Measurements from ENCODE around the gene BCLAF1.

Gene BCLAF1

GRCh38 chr6:136307351-136307750 is 17.7 kb upstream of the BCLAF1 start:
- no peak for DNase-seq

- no peak for DNase-seq
Measured at GRCh38 chr6:136306466-136306865, 16.8 kb upstream of the BCLAF1 start.

- no peak for DNase-seq
Measured at GRCh38 chr6:136304410-136304809, 14.8 kb upstream of the BCLAF1 start.

DNA sequence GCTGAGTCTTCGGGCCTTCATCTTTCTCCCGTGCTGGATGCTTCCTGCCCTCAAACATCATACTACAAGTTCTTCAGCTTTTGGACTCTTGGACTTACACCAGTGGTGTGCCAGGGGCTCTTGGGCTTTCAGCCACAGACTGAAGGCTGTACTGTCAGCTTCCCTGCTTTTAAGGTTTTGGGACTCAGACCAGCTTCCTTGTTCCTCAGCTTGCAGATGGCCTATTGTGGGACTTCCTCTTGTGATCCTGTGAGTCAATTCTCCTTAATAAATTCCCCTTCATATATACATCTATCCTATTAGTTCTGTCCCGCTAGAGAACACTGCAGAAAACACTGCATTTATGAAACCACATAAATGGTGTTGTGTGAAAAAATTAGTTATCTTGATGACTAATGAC is 13.9 kb upstream of the BCLAF1 start:
- no peak for DNase-seq

- DNase-seq = no peak
Measured at GRCh38 chr6:136294621-136295020, 5.0 kb upstream of the BCLAF1 start.

- DNase-seq = peak; percentile 73
Measured at GRCh38 chr6:136290410-136291010, 864 bp upstream of the BCLAF1 start.

GRCh38 chr6:136289327-136289578 is 393 bp downstream of the BCLAF1 start:
- DNase-seq = peak; percentile 89

GRCh38 chr6:136288566-136289326 is 900 bp downstream of the BCLAF1 start:
- peak; percentile 92 for DNase-seq

DNA sequence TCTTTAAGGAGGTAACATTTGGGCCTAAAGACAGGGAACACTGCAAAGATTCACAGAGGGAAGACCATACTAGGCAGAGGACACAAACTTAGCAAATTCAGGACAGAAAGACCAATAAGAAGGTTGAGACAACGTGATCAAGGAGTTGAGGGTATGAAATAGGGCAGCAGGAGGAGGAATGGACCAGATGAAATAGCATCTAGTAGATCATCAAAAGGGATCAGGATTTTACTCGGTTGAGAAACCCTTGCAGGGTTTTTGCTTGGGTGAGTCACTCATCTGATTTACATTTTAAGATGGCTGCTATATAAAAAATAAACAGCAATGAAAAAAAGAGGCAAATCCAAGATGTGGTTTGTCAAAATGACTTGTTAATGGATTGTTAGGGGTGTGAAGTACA is 4.7 kb downstream of the BCLAF1 start:
- no peak for DNase-seq

- no peak for DNase-seq
Measured at GRCh38 chr6:136282906-136283305, 6.7 kb downstream of the BCLAF1 start.

GRCh38 chr6:136280032-136280609 is 9.5 kb downstream of the BCLAF1 start:
- DNase-seq = no peak

- no peak for DNase-seq
Measured at GRCh38 chr6:136274062-136274461, 15.6 kb downstream of the BCLAF1 start.

GRCh38 chr6:136265101-136265500 is 24.5 kb downstream of the BCLAF1 start:
- DNase-seq = no peak

- DNase-seq = no peak
Measured at GRCh38 chr6:136262940-136263339, 26.7 kb downstream of the BCLAF1 start.

- DNase-seq = no peak
Measured at GRCh38 chr6:136254851-136255466, 34.7 kb downstream of the BCLAF1 start.

DNA sequence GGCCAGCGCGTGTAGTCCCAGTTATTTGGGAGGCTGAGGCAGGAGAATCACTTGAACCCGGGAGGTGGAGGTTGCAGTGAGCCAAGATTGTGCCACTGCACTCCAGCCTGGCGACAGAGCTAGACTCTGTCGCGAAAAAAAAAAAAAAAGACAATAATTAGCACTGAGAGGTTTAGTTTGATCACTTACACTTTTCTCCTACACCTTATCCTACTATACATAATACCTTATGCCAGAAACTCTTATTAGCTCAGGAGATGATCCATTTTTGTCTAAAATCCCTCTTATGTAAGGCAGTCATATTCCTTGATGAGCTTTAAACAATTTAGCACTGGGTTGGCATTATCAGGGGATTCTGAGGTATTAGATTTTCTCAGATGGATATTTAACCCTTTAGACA is 35.9 kb downstream of the BCLAF1 start:
- no peak for DNase-seq

- no peak for DNase-seq
Measured at GRCh38 chr6:136252441-136252840, 37.2 kb downstream of the BCLAF1 start.

- DNase-seq = no peak
Measured at GRCh38 chr6:136251394-136251793, 38.3 kb downstream of the BCLAF1 start.

DNA sequence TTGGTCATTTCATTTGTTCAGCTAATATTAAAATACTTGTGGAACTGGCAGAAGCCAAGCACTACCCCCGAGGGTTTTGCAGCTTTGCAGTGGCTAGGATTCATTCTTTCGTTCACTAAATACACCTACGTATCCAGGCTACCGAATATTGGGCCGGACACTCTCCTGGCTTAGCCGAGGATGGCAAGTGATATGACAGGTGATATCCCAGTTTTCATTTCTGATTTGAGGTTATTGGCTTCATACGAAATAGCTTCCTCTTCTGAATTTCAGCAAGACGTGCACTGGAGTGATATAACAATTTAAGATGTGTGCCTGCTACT is 39.0 kb downstream of the BCLAF1 start:
- DNase-seq = no peak

DNA sequence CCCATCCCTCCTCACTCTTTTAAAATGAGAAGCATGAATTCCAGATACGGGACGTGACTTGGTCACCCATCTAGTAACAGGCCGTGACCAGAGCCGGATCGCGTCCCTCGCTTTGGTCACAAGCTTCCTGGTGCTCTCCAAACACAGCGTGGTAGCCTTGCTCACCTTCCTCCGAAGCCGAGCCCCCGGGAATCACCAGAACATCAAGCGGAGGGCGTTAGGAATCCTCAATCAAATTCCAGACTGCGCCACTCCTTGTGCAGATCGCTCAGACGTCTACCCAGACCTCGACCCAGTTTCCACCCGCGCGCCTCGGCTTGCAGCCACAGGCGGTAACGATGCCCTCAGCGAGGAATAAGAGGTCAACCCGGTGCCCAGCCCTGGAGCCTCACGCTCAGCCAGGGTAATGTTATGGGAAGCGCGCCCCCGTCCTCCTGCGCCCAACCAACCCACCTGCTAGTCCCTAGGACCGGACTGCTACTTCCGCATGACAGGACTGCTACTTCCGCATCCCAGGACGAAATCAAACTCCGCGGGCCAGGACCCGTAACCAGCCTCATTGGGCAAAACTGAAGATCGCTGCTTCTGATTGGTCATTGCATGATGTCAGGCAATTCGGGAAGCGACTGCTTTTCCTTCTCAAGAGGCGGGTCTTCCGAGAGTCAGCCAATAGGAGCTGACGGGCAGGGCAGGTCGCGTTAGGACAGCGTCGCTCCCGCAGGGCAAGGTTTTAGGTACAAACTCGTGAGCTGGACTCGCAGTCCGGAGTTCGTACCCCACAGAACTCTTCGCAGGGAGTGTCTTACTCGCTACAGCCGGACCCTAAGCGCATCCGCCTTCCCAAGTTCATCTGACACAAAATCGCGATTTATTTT is 39.6 kb downstream of the BCLAF1 start, which contains the start of gene MTFR2:
MTFR2 (minus strand) TSS at position 501 of the 875 bp plus-strand sequence. CDS start 1,212 bp downstream, outside the sequence.
- DNase-seq = peak; percentile 90

DNA sequence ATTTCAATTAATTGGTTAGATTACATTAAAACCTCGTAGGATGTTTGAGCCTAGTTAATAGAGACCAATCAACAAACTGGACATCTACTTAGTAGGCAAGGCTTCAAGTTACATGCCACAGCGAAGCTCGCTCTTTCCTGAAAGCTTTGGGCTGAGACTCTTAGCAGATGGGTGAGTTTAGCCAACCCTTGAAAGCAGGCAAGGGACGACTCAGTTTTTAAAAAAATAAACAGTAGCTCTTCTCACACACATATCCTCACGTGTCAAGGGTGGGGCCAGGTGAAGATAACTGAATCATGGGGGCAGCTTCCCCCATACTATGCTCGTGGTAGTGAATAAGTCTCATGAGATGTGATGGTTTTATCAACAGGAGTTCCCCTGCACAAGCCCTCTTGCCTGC is 40.3 kb downstream of the BCLAF1 start:
- DNase-seq = no peak

- no peak for DNase-seq
Measured at GRCh38 chr6:136244061-136244616, 45.5 kb downstream of the BCLAF1 start.

All from stimulated activated naive CD4-positive, alpha-beta T cell treated with Interleukin-2 at 50 U/mL for 16 hours (primary cell).